ENCODE results near the gene TBCCD1.

- TF ChIP-seq EZH2 (IDR thresholded peaks at IDR 0.05; ENCODE audit: borderline replicate concordance): no peak
- TF ChIP-seq CTCF (IDR thresholded peaks at IDR 0.05; ENCODE audit: poor library complexity): no peak
Observed at GRCh38 chr3:186510374-186511079, 56.6 kb downstream of the TBCCD1 start.
